ENCODE measurements around the gene PHETA1.
A peak's percentile ranks its signal among the peaks of the same experiment; 100 is the strongest.
"Not testable (repeated sequence)": the region's sequence is repeated elsewhere in the genome, so short reads cannot be mapped to it uniquely, and the experiment has no call there.

PHETA1 gene

DNA sequence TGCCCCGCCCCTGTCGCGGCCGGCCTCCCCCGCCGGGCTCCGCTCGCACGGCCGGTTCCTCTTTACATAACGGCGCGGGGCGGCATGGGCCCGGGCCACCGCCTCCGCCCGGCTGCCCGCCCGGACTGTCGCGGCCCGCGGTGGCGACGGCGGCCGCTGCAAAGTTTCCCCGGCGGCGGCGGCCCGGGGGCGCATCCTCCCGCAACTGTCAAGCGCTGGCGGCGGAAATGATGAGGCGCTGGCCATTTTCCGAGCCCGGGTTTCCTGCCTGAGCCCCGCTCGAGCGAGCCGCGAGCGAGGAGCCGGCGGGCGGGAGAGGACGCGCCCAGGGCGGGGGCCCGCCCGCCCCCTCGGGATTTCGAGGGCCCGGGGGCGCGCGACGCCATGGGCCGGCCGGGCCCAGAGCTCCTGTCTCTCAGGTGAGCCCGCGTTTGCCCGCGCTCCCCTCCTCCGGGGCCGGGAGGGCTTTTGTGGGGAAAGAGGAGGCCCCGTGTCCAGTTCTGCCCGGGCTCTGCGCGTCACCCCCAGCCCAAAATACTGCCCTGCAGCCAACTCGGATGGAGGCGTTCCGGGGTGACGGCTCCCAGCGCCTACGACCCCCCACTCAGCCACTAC lies 37.1 kb upstream of the PHETA1 start, which contains the start of gene SH2B3:
TSS of gene SH2B3 (plus strand) at position 65 of the 615 bp plus-strand sequence. CDS start 12,223 bp downstream, outside the sequence.
- peak in 2 of 3 donors; percentile 62 to 63 for DNase-seq (ENCODE audit: low read depth in 3 of 3, low spot score in 1 of 3)

- DNase-seq (ENCODE audit: low read depth in 3 of 3, low spot score in 1 of 3): peak; percentile 97 to 100 (median 98)
These were observed 36.4 kb upstream of the PHETA1 start for GRCh38 chr12:111405149-111405858.

DNA sequence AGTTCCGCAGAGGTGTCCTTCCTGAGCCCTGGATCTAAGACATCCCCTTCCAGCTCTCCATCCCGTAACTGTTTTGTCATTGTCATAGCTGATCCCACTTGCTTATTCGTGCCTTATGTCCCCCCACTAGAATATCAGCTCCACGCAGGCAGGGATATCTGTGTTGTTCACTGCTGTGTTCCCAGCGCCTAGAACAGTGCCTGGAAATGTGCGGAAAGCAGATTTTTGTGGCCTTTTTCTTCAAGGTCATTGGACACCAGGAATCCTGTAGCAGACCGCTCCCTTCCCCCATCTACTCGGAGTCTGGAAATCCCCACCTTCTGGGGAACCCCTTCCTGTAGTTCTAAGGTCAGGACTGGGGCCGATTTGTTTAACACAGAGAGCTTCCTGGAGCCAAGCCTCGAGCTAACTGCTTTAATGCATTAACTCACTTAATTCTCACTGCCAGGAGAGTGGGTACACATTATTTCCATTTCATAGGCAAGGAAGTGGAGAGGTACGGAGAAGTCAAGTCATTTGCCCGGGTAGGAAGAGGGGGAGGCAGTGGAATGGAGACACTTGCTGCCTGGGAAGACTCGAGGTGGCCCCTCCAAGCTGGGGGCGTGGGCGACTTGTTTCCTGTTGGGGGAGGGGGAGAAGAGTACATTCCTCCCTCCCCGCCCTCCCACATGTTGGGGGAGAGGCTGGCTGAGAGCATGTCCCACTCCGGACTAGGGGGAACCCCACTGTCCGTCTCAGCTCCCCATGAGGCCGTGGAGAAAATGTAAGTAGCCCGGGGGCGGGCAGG lies 35.7 kb upstream of the PHETA1 start:
- peak; percentile 35 to 56 (median 55) for DNase-seq (ENCODE audit: low read depth in 3 of 3, low spot score in 1 of 3)

DNA sequence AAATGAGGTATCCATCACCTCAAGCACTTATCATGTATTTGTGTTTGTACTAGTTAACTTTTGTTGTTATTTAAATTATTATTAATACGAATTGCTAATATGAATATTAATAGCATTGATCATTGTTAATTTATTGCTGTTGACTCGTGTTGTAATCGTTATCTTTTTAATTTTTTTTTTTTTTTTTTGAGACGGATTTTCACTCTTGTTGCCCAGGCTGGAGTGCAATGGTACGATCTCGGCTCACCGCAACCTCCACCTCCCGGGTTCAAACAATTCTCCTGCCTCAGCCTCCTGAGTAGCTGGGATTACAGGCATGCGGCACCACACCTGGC lies 33.6 kb upstream of the PHETA1 start:
- DNase-seq (ENCODE audit: low read depth in 3 of 3, low spot score in 1 of 3): not testable (repeated sequence)

- no peak for DNase-seq (ENCODE audit: low read depth in 3 of 3, low spot score in 1 of 3)
These were observed 32.3 kb upstream of the PHETA1 start for GRCh38 chr12:111401167-111401605.

DNA sequence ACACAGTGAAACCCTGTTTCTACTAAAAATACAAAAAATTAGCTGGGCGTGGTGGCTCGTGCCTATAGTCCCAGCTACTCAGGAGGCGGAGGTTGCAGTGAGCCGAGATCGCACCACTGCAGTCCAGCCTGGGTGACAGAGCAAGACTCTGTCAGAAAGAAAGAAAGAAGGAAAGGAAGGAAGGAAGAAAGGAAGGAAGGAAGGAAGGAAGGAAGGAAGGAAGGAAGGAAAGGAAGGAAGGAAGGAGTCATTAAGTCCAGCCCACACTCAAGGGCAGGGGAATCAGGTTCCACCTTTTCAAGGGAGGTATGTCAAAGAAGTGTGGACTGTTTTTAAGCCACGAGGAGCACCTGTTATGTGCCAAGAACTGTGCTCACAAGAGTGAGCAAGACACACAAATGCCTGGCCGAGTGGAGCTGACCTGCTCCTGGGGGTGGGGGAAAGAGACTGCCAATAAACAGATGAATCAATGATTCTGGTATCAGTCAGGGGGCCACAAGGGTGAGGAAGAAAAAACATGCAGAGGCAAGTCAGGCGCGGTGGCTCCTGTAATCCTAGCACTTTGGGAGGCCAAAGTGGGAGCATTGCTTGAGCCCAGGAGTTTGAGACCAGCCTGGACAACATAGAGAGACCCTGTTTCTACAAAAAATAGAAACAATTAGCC lies 31.0 kb upstream of the PHETA1 start:
- DNase-seq (ENCODE audit: low read depth in 3 of 3, low spot score in 1 of 3): not testable (repeated sequence)

DNA sequence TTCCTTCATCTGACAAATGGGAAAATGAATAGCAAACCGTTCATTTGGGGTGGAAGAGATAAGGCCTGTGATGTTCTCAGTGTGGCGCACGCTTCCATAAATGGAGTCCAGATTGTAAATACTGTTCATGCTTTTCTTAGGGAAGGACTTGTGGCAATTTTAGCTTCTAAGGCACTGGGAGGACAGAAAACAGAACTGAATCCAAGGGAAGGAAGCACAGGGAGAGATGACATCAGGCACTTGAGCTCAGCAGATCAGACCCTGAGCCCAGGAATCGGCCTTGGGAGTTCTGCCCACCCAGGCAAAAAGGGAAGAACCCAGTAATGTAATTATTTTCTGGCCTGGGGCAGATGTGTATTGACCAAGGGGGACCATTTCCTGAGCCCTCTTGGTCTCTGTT lies 29.6 kb upstream of the PHETA1 start:
- DNase-seq (ENCODE audit: low read depth in 3 of 3, low spot score in 1 of 3): no peak

GRCh38 chr12:111396726-111397445 lies 28.0 kb upstream of the PHETA1 start:
- peak; percentile 71 to 87 (median 81) for DNase-seq (ENCODE audit: low read depth in 3 of 3, low spot score in 1 of 3)

DNA sequence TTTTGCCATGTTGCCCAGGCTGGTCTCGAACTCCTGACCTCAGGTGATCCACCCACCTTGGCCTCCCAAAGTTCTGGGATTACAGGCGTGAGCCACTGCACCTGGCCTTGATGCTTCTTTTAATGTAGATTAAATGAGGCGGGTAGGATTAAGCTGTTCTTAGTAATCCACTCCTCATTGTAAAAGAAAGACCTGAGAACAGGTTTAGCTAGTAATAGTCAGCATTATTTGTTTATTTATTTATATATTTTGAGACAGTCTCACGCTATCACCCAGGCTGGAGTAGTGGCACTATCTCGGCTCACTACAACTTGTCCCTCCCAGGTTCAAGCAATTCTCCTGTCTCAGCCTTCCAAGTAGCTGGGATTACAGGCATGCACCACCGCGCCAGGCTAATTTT lies 27.4 kb upstream of the PHETA1 start:
- not testable (repeated sequence) for DNase-seq (ENCODE audit: low read depth in 3 of 3, low spot score in 1 of 3)

DNA sequence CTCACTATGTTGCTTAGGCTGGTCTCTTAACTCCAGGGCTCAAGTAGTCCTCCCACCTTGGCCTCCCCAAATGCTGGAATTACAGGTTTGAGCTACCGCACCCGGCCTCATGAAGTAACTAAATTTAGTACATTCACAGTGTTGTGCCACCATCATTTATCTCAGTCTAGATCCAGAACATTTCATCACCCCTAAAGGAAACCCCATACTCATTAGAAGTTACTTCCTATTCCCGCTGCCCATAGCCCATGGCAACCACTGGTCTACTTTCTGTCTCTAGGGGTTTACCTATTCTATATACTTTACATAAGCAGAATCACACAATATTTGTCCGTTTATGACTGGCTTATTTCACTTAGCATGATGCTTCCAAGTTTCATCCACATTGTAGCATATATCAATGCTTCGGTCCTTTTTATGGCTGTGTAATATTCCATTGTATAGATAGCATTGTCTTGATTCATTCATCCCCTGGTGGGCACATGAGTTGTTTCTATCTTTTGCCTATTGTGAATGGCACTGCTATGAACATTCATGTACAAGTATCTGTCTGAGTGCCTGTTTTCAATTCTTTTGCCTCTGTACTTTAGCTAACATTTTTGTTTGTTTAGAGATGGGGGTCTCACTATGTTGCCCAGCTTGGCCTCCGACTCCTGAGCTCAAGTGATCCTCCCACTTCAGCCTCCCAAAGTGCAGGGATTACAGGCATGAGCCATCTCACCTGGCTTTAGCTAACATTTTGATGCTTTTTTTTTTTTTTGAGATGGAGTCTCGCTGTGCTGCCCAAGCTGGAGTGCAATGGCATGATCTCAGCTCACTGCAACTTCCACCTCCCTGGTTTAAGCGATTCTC lies 26.7 kb upstream of the PHETA1 start:
- DNase-seq (ENCODE audit: low read depth in 3 of 3, low spot score in 1 of 3): no peak

GRCh38 chr12:111394480-111394879 lies 25.6 kb upstream of the PHETA1 start:
- no peak for DNase-seq (ENCODE audit: low read depth in 3 of 3, low spot score in 1 of 3)

GRCh38 chr12:111393700-111394300 lies 24.9 kb upstream of the PHETA1 start:
- no peak for DNase-seq (ENCODE audit: low read depth in 3 of 3, low spot score in 1 of 3)

DNA sequence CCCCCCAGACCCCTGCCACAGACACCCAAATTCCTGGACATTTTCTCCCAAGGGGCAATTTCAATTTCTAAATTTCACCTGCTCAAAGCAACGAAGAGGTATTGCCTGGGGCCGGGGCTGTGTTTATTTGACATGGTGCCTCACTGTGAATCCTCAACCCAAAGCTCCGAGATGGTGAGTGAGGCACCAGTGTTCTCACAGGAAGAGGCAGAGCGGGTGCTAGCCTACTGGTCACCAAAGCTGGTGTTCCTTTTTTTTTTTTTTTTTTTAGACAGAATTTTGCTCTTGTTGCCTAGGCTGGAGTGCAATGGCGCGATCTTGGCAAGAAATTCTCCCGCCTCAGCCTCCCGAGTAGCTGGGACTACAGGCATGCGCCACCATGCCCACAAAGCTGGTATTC lies 22.0 kb upstream of the PHETA1 start:
- DNase-seq (ENCODE audit: low read depth in 3 of 3, low spot score in 1 of 3): no peak

GRCh38 chr12:111389635-111390034 lies 20.7 kb upstream of the PHETA1 start:
- DNase-seq (ENCODE audit: low read depth in 3 of 3, low spot score in 1 of 3): no peak

DNA sequence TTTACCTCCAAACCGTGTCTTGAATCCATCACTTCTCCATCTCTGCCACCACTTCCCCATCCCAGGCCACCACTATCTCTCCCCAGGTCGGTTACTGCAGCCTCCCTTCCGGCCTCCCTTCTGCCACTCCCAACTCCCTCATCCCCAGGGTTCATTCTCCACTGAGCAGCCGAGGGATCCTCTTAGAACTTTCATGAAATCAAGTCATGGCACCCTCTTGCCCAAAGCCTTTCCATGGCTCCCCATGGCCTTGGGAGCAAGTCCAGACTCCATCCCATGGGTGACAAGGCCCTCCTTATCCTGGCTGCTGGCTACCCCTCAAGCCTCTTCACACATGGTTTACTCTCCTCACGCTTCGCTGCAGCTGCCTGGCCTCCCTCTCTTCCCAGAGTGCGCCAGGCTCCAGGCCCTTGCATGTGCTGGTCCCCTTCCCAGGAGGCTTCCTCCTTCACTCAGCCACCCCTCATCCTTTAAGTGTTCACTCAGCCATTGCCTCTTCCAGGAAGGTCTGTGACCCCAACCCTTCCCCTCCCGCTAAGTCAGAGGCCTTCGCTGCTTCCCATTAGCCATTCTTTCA lies 18.9 kb upstream of the PHETA1 start:
- DNase-seq (ENCODE audit: low read depth in 3 of 3, low spot score in 1 of 3): no peak

GRCh38 chr12:111386885-111387284 lies 18.0 kb upstream of the PHETA1 start:
- DNase-seq (ENCODE audit: low read depth in 3 of 3, low spot score in 1 of 3): no peak

DNA sequence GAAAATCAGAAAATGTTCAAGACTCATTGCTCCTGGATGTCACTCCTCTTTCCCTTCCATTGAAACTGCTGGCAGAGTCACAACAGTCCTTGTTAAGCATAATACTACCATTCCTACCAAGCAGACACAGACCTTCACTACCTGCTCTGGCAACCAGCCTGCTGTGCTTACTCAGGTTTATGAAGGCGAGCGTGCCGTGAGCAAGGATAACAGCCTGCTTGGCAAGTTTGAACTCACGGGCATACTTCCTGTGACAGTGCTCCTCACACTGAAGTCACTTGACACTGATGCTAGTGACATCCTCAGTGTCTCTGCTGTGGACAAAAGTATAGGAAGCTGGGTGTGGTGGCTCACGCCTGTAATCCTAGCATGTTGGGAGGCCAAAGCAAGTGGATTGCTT lies 15.7 kb upstream of the PHETA1 start:
- no peak for DNase-seq (ENCODE audit: low read depth in 3 of 3, low spot score in 1 of 3)

DNA sequence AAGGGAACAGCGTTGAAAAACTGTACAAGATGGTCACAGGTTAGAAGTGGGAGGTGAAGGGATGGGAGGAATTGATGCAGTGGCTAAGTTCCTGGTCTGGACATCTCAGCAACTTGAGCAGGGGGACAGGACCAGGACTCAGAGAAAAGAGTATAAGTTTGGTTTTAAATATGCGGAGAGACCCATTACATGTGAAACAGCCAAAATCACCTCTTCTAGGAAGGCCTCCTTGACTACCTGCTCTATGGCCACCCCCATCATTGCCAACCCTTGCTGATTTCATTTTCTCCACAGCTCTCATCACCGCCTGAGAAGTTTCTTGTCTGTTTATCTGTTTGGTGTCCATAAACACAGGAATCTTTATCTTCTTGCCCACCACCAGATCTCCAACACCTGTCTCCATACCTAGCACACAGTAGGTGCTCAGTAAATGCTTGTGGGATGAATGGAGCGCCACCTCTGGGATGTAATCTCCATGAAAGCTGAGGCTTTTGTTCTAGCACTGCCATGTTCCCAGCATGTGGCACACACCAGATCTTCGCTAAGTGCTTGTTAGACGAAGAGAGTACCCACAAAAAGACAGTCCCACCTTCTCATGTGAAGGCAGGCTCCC lies 11.2 kb upstream of the PHETA1 start:
- no peak for DNase-seq (ENCODE audit: low read depth in 3 of 3, low spot score in 1 of 3)

- DNase-seq (ENCODE audit: low read depth in 3 of 3, low spot score in 1 of 3): no peak
These were observed 8.5 kb upstream of the PHETA1 start for GRCh38 chr12:111377440-111377839.
